ENCODE measurements around the gene IDI2. TPM values are rescaled to one million over a fixed set of nuclear protein-coding genes. Genes with fewer than 3 reads are reported as not detected.
"Not testable (repeated sequence)": the region's sequence is repeated elsewhere in the genome, so short reads cannot be mapped to it uniquely, and the experiment has no call there.

IDI2 gene
- total RNA-seq, 1 donor from 2014 or later, result 1.9 TPM

DNA sequence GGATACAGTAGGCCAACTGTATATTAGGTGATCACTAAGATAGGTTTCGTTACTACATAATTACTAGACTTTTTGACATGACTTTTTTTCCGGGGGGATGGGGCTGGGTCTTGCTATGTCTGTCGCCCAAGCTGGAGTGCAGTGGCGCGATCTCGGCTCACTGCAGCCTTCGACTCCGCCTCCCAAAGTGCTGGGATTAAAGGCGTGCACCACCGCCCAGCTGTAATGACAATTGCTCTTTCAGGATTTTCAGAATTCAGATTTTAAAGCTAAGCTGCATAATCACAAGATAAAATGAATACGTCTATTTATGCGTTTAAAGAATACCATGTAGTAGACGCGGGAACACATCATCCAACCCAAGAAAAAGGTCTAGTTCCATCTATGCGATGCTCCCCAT lies 22.3 kb upstream of the IDI2 start:
- DNase-seq (ENCODE audit: low spot score), result no peak

GRCh38 chr10:1045415-1045814 lies 19.8 kb upstream of the IDI2 start:
- no peak for DNase-seq (ENCODE audit: low spot score)

DNA sequence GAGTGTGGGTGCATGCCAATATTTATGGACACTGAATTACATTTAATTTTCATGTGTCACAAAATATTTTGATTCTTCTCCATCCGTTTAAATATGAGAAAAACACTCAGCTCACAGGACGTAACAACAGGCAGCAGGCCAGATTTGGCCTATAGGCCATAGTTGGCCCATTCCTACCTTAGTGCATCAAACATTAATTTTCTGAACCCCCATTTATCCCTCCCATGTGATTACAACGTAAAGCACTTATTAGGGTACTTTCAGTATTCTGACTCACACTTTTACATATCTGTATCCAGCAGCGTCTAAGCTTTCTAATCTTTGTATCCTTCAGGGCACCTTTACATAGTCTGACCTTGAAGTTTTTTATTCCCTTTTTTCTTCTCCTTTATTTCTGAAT lies 19.3 kb upstream of the IDI2 start:
- no peak for DNase-seq (ENCODE audit: low spot score)

- DNase-seq (ENCODE audit: low spot score), result no peak
Measured at GRCh38 chr10:1044146-1044545, 18.5 kb upstream of the IDI2 start.

GRCh38 chr10:1043532-1043995 lies 17.9 kb upstream of the IDI2 start:
- DNase-seq (ENCODE audit: low spot score), result peak; percentile 23

DNA sequence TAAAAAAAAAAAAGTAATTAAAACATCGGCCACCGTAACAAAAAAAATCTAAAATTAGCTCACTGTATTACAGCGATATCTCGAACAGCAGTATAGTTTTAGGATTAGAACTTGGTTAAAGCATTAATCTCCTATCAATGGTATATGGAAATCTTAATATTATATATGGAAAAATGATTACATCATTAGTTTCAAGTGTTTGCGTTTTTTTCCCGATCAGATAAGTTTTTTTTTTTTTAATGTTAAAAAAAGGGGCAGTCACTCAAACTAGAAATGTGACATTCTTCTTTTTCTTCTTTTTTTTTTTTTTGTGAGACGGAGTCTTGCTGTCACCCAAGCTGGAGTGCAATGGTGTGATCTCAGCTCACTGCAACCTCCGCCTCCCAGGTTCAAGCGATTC lies 15.9 kb upstream of the IDI2 start:
- DNase-seq (ENCODE audit: low spot score), result no peak

- no peak for DNase-seq (ENCODE audit: low spot score)
Measured at GRCh38 chr10:1040133-1040532, 14.5 kb upstream of the IDI2 start.

GRCh38 chr10:1038769-1039168 lies 13.1 kb upstream of the IDI2 start:
- DNase-seq (ENCODE audit: low spot score), result not testable (repeated sequence)

GRCh38 chr10:1037098-1037497 lies 11.4 kb upstream of the IDI2 start:
- no peak for DNase-seq (ENCODE audit: low spot score)

DNA sequence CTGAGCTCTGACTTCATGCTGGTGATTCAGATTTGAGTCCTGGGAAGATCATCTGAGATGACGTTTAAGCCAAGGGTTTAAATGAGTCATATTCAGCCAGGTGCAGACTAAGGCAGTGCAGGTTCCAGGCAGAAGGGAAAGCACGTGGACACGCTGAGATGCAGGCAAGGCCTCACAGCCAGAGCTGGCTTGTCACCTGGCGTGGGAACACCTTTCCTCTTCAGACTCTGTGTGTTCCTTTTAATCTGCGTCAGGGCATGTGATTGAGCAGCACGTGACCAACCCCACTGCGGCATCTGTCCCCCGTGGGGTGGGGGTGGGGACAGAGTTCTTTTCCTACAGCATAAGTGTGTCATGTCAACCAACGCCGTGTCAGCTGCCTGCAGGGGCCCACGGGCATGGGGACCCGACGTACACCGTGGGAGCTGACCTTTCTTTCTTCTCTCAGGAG lies 10.7 kb upstream of the IDI2 start:
- no peak for DNase-seq (ENCODE audit: low spot score)

DNA sequence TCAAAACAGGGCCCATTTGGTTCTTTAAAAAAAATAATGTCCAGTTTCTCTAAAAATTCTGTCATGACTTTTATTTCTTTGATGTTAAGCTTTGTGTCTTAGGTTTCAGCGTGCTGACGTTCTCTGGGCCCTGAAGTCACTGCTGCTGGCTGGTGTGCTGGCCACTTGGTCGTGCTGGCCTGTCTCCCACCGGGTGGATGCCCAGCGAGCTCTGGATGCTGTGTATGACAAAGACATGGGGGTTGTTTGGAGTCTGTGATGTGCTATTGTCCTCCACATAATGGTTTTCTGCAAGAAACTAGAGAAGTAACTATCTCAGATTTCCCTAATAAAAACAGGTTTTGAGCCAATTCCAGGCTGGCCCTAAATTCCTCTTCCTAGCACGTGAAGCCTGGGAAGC lies 9.5 kb upstream of the IDI2 start:
- DNase-seq (ENCODE audit: low spot score), result peak; percentile 16

DNA sequence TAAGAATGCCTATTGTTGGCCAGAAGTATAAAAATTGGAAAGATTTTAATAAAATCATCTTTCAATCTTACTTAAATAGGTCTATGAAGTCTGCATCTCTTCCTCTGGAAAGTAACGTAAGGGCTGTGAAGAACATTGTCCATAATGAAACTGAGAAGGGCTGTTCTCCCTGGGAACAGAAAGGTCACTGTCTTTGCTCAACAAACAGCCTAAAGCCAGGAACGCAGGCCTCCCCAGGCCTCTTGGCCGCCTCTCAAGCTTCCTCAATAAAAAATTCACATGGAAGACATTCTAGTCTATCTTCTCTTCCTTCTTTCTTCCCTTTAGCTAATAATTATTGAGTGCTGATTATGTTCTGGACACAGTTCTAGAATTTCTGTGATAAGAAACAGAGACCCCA lies 9.1 kb upstream of the IDI2 start:
- peak; percentile 51 for DNase-seq (ENCODE audit: low spot score)

- no peak for DNase-seq (ENCODE audit: low spot score)
Measured at GRCh38 chr10:1033601-1034000, 7.9 kb upstream of the IDI2 start.

DNA sequence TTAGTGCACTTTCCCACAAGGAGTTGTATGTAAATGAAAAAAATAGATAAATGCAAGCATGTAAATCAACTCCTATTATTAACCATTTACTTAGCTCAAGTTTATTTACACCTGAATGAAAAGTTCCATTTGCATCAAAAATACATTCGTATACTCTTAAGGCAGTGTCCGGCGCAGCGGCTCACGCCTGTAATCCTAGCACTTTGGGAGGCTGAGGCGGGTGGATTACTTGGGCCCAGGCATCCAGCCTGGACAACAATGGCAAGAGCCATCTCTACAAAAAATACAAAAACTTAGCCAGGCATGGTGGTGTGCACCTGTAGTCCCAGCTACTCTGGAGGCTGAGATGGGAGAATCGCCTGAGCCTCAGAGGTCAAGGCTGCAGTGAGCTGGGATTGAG lies 4.2 kb upstream of the IDI2 start:
- DNase-seq (ENCODE audit: low spot score), result no peak

GRCh38 chr10:1026578-1026977 lies 919 bp upstream of the IDI2 start:
- DNase-seq (ENCODE audit: low spot score), result no peak

- no peak for DNase-seq (ENCODE audit: low spot score)
Measured at GRCh38 chr10:1024103-1024502, 1.6 kb downstream of the IDI2 start.

- no peak for DNase-seq (ENCODE audit: low spot score)
Measured at GRCh38 chr10:1022413-1022812, 3.2 kb downstream of the IDI2 start.

DNA sequence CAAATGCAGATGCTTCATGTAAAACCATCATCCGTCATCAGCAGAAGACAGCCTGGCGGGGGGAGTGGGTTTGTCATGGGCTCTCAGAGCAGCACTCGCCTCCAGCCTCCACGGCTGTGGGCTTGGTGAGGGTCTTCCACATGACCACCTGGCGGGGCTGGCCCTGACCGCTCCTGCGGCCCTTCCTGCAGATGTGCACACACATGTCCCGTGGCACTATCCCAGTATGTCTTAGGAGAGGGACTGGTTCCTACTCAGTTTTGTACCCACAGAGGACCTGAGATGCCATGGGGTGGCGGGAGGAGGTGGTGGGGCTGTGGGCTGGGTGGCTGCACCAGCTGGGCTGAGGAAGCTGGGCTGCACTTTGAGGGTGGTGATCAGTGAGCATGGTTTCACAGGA lies 4.7 kb downstream of the IDI2 start:
- no peak for DNase-seq (ENCODE audit: low spot score)

DNA sequence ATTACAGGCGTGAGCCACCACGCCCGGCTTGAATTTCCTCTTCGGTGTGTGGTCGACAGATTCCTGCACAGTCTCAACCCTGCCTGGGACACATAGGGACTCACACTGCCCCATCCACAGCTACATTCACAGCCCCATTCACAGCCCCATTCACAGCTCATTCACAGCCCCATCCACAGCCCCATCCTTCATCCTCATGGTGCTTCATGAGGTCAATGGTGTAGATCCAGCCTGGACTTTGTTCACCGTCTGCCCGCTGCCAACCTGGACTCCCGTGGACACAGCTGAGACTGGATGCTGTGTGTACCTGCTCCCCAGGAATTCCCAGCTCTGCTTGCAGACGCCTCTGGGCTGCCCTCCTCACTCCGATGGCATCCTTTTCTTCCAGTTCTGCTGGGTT lies 5.2 kb downstream of the IDI2 start:
- DNase-seq (ENCODE audit: low spot score), result no peak

DNA sequence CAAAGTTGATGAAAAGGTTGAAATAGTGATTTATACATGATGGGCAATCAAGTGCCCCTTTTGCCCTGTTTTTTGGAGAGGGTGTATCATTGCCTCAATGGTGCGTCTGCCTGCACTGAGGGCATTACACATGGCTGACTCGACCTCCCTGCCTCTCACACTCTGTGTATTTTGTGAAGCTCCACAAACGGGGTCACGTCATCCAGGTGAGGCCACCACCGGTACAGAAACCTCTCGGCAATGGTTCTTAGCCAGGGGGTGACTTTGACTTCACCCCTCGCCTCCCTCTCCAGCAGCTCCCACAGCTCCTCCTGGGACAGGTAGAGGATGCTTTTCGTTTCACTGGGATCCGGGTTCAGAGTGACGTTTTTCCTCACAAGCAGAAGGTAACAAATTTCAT lies 6.3 kb downstream of the IDI2 start:
- DNase-seq (ENCODE audit: low spot score), result no peak

GRCh38 chr10:1015688-1016087 lies 10.0 kb downstream of the IDI2 start:
- no peak for DNase-seq (ENCODE audit: low spot score)

GRCh38 chr10:1011696-1012095 lies 14.0 kb downstream of the IDI2 start:
- no peak for DNase-seq (ENCODE audit: low spot score)

DNA sequence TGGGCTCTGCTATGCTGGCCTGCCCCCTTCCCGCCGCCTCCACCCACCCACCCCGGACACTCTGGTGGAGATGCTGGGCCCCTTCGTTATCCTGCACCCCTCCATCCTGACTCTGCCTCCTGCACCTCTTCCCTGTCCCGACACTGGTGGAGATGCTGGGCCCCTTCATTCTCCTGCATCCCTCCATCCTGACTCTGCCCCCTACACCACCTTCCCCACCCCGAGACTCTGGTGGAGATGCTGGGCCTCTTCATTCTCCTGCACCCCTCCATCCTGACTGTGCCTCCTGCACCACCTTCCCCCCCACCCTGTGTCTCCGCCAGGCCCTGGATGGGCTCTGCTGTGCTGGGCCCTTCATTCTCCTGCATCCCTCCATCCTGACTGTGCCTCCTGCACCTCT lies 15.0 kb downstream of the IDI2 start:
- DNase-seq (ENCODE audit: low spot score), result no peak

GRCh38 chr10:1009947-1010346 lies 15.7 kb downstream of the IDI2 start:
- not testable (repeated sequence) for DNase-seq (ENCODE audit: low spot score)

DNA sequence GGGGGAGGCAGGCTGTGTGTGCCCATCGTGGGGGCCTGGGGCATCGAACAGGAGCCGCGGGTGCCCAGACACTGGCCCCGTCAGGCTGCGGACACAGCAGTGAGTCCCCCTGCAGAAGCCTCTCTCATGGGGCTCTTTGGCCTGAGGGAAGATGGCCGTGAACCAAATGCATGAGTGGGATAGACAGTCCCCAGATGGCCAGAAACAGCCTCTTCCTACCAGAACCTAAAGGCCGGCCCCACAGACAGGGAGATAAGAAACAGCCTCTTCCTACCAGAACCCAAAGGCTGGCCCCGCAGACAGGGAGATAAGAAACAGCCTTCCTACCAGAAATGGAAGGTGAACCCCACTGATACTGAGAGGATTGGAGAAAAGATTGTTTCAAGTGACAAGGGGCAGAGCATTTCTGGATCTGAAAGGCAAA lies 16.6 kb downstream of the IDI2 start:
- DNase-seq (ENCODE audit: low spot score), result peak; percentile 91

All from umbilical cord (tissue), 2 donors.